ENCODE data around the gene SCN10A.

The SCN10A gene

DNA sequence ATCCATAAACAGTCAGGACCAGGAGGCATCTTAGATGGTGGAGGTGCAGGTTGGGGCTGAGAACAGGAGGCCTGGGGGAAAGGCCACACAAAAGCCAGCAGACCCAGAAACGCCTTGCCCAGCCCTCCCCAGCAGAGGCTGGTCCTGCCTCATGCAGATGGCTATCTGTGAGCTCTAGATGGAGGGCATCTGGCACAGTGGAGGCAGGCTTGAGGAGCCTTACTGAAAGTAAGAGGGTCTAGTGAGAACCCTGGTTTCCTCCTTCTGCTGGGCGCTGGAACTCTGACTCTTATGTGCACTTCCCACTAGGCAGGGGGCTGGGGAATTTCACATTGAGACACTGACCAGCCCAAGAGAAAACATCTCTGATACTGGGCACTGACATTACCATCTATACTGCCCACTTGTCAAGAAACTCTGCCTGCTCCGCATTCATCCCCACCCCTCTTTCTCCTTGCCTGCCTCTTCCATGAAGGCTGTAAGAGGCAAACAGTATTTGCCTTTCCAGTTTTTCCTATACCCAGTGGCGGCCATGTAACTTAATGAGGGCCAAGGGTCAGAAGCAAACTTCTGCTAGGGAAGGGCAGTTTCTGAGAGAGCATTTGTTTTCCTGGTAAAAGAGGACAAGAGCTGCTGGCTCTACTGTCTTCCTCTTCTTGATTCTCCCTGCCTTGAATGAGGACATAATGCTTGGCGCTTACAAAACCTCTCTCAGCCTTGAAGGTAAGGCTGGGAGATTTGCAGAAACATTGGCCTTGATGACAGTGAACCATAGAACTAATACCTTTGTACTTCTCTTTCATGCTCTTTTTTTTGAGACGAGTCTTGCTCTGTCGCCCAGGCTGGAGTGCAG is 162.1 kb downstream of the SCN10A start:
- H3K4me3 ChIP-seq (ENCODE audit: low read depth, low read length): no peak overlapping the region
- H3K36me3 ChIP-seq (ENCODE audit: control insufficient read depth, insufficient read depth, low read length): no peaks in the 10 kb centered on the region
- H3K9ac ChIP-seq (ENCODE audit: low read length): no peak overlapping the region
- no peak overlapping the region for H3K27ac ChIP-seq (ENCODE audit: low read depth, low read length)
- H3K9me3 ChIP-seq (ENCODE audit: control insufficient read depth, insufficient read depth, low read depth, low read length): no peaks in the 10 kb centered on the region
- H3K4me1 ChIP-seq (ENCODE audit: control insufficient read depth, insufficient read depth, low read length): peaks cover 16% of the 10 kb centered on the region
- H3K27me3 ChIP-seq (ENCODE audit: control insufficient read depth, insufficient read depth, low read length): peaks cover 37% of the 10 kb centered on the region

DNA sequence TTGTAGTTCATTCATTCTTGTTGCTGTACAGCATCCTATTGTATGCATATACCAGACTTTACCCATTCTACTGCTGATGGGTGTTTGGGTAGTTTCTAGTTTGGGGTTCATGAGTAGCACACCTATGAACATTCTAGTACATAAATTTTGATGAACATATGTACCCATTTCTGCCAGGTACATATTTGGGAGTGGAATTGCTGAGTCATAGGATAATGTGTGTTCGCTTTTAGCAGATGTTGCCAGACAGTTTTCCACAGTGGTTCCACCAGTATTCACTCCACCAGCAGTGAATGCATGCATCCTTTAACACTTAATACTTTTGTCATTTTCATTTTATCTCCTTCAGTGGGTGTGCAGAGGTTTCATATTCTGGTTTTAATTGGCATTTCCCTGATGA is 163.1 kb downstream of the SCN10A start:
- Histone ChIP-seq H3K27ac (ENCODE audit: low read depth, low read length) (no peak overlapping the region), H3K4me3 (ENCODE audit: low read depth, low read length) (no peak overlapping the region), H3K9me3 (ENCODE audit: control insufficient read depth, insufficient read depth, low read depth, low read length) (no peaks in the 10 kb centered on the region), H3K4me1 (ENCODE audit: control insufficient read depth, insufficient read depth, low read length) (peaks cover 9% of the 10 kb centered on the region), H3K9ac (ENCODE audit: low read length) (no peak overlapping the region), H3K27me3 (ENCODE audit: control insufficient read depth, insufficient read depth, low read length) (peaks cover 46% of the 10 kb centered on the region), H3K36me3 (ENCODE audit: control insufficient read depth, insufficient read depth, low read length) (no peaks in the 10 kb centered on the region)

DNA sequence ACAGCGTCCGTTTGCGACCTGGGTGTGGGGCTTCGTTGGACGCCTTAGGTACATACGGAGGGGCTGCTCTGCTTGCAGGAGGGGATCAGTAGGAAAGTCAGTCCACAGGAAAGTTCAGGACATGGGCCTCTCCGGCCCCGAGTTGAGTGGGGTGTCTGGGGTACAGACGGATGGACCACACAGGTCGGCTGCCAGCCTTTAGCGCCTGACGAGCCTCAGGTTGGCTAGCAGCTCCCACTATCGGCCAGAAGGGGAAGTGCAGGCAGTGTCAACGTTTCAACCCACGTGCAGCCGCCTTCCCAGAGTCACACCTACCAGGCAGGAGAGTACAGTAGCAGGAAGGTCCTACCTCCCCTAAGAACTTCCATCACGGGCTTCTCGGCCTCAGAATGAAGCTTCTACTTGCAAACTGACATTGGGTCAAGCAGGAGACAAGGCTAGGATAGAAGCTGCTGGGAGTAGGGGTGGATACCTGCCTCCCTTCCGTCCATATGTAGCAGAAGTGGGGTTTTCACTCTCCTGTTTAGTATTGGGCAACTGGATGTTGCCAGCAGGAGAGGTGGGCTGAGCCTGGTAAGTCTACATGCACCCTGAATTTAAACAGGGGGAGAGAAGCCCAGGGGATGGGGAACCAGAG is 164.7 kb downstream of the SCN10A start:
- H3K27me3 ChIP-seq (ENCODE audit: control insufficient read depth, insufficient read depth, low read length): peaks cover 59% of the 10 kb centered on the region
- no peak overlapping the region for H3K9ac ChIP-seq (ENCODE audit: low read length)
- H3K27ac ChIP-seq (ENCODE audit: low read depth, low read length): no peak overlapping the region
- H3K4me3 ChIP-seq (ENCODE audit: low read depth, low read length): peak overlapping the region; percentile 54
- H3K4me1 ChIP-seq (ENCODE audit: control insufficient read depth, insufficient read depth, low read length): peaks cover 7% of the 10 kb centered on the region
- H3K36me3 ChIP-seq (ENCODE audit: control insufficient read depth, insufficient read depth, low read length): no peaks in the 10 kb centered on the region
- no peaks in the 10 kb centered on the region for H3K9me3 ChIP-seq (ENCODE audit: control insufficient read depth, insufficient read depth, low read depth, low read length)

DNA sequence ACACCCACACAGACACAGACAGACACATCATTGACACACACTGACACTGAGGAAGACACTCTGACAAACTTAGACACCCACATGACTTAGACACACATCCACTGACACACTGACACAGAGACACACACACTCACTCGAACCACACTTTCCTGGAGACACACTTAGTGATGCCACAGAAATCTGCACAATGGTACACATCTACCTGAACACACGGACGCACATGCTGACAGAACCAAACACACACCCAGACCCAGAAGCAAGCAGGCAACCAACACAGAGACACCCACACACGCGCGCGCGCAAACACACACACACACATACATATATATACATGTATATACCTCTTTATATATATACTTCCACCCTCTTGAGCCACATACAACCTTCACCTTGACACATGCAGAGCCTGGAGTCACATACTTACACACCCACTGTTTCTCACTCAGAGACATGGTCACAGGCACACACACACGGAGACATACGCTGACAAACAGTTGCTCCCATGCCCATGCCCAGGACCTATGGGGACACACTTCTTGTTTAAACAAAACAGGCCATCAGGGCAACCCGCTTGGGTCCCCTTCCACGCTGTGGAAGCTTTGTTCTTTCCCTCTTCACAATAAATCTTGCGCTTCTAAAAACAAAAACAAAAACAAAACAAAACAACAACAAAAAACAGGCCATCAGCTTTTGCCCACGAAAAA is 165.6 kb downstream of the SCN10A start:
- peaks cover 59% of the 10 kb centered on the region for H3K27me3 ChIP-seq (ENCODE audit: control insufficient read depth, insufficient read depth, low read length)
- no peak overlapping the region for H3K9ac ChIP-seq (ENCODE audit: low read length)
- H3K9me3 ChIP-seq (ENCODE audit: control insufficient read depth, insufficient read depth, low read depth, low read length): no peaks in the 10 kb centered on the region
- no peaks in the 10 kb centered on the region for H3K36me3 ChIP-seq (ENCODE audit: control insufficient read depth, insufficient read depth, low read length)
- H3K4me3 ChIP-seq (ENCODE audit: low read depth, low read length): peak overlapping the region; percentile 63
- H3K27ac ChIP-seq (ENCODE audit: low read depth, low read length): no peak overlapping the region
- H3K4me1 ChIP-seq (ENCODE audit: control insufficient read depth, insufficient read depth, low read length): peaks cover 9% of the 10 kb centered on the region

DNA sequence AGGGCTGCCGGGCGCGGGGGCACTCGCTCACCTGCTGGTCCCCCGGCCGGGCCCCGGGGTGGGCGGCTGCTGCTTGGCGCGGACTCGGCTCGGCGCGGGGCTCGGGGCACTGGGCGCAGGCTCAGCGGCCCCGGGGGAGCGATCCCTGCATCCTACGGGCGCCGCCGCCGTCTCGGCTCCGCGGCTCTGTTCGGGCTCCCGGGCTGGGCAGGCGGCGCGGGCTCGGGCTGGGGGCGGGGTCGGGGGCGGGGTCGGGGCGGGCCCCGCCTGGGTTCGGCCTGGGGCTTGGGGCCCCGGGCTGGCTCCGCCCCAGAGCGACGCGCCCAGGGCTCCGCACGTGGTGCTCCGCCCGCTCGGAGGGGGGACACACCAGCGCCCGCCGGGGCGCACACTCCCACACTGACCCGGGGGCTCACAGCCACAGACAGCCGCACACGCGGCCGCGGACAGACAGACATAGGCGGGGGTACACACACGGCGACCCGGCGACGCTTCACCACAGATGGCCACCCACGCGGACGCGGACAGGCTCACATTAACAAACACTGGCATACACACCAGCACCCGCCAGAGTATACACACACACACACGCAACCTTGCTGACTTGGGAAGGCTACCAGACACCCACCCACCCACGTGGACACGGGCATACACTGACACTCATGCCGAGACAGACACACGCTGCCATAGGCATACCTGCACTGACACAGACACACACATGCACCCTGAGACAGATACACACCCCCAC is 166.3 kb downstream of the SCN10A start, which contains the start of gene SCN5A:
SCN5A (minus strand) TSS at position 188 of the 748 bp plus-strand sequence. CDS start 16,380 bp downstream, outside the sequence.
- peak within 1 kb of the TSS; percentile 84 for H3K4me3 ChIP-seq (ENCODE audit: low read depth, low read length)
- peaks cover 9% of the 10 kb centered on the region for H3K4me1 ChIP-seq (ENCODE audit: control insufficient read depth, insufficient read depth, low read length)
- peak within 1 kb of the TSS; percentile 57 for H3K9ac ChIP-seq (ENCODE audit: low read length)
- H3K36me3 ChIP-seq (ENCODE audit: control insufficient read depth, insufficient read depth, low read length): no peaks in the 10 kb centered on the region
- H3K27me3 ChIP-seq (ENCODE audit: control insufficient read depth, insufficient read depth, low read length): peaks cover 59% of the 10 kb centered on the region
- H3K9me3 ChIP-seq (ENCODE audit: control insufficient read depth, insufficient read depth, low read depth, low read length): no peaks in the 10 kb centered on the region
- no peak within 1 kb of the TSS for H3K27ac ChIP-seq (ENCODE audit: low read depth, low read length)

DNA sequence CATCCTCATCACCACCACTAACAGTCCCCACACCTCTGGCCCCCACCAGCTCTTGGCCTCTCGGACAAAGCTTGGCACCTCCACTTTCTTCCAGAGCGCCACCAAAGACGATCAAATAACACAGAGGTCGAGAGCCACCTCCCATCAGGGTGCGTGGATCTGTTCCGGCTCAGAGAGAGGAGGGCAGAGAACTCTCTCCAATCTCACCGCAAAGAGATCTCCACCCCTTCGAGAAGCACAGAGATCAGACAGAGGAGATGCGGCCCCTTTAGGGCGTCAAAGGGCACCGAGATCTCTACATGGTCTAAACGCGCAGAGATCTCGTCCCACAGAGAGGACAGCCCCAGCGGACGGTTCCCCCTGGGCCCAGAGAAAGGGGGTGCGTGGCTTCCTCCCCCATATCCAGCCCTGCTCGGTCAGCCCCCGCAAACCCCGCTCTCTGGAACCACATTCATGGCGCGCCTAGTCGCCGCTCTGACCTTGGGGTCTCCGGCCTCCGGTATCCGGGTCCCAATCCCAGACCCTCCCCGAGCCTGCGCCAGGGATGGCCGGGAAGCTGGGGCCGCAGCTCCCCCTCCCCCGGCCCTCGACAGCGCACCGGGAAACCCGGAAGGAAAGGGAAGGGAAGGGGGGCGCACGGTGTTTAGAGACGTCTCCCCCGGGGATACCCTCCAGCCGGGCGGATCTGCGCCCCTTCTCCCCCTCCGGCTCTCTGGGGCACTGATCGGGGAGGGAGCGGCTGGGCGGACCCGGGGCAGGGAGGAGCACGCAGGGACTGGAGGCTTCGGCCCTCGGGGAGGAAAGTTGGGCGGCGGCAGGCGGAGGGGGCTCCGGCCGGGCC is 167.1 kb downstream of the SCN10A start:
- peak overlapping the region; percentile 84 for H3K4me3 ChIP-seq (ENCODE audit: low read depth, low read length)
- no peaks in the 10 kb centered on the region for H3K36me3 ChIP-seq (ENCODE audit: control insufficient read depth, insufficient read depth, low read length)
- H3K4me1 ChIP-seq (ENCODE audit: control insufficient read depth, insufficient read depth, low read length): peaks cover 9% of the 10 kb centered on the region
- H3K27ac ChIP-seq (ENCODE audit: low read depth, low read length): no peak overlapping the region
- no peaks in the 10 kb centered on the region for H3K9me3 ChIP-seq (ENCODE audit: control insufficient read depth, insufficient read depth, low read depth, low read length)
- peak overlapping the region; percentile 57 for H3K9ac ChIP-seq (ENCODE audit: low read length)
- peaks cover 59% of the 10 kb centered on the region for H3K27me3 ChIP-seq (ENCODE audit: control insufficient read depth, insufficient read depth, low read length)

DNA sequence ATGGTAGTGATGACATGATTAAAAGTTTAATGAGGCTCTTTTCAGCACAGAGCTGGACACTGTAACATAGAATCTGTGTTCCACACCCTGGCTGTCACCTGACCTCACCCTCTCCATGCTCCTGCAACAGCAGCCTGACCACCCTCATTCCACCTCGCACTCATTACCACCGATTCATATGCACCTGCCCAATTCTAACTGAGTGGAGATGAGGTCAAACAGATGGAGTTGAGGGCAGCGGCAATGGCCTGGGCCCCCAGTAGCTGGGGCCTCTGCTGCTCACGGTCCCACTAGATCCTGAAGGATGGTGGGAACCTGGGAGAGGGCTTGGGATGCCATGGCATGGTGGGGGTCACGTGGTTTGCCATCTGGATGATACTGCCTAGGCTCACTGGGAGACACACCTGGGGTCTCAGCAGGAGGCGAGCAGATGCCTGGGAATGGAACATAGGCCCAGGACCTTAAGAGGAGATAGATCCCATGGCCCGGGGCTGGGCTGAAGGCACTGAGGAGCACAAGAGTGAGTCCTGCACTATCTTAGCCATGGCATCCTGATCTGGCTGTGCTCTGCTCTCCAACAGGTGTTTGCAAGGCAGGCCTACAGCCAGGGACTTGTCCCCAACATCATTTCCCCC is 167.9 kb downstream of the SCN10A start:
- no peaks in the 10 kb centered on the region for H3K9me3 ChIP-seq (ENCODE audit: control insufficient read depth, insufficient read depth, low read depth, low read length)
- no peak overlapping the region for H3K9ac ChIP-seq (ENCODE audit: low read length)
- peaks cover 9% of the 10 kb centered on the region for H3K4me1 ChIP-seq (ENCODE audit: control insufficient read depth, insufficient read depth, low read length)
- H3K27me3 ChIP-seq (ENCODE audit: control insufficient read depth, insufficient read depth, low read length): peaks cover 60% of the 10 kb centered on the region
- peak overlapping the region; percentile 84 for H3K4me3 ChIP-seq (ENCODE audit: low read depth, low read length)
- H3K36me3 ChIP-seq (ENCODE audit: control insufficient read depth, insufficient read depth, low read length): no peaks in the 10 kb centered on the region
- no peak overlapping the region for H3K27ac ChIP-seq (ENCODE audit: low read depth, low read length)

DNA sequence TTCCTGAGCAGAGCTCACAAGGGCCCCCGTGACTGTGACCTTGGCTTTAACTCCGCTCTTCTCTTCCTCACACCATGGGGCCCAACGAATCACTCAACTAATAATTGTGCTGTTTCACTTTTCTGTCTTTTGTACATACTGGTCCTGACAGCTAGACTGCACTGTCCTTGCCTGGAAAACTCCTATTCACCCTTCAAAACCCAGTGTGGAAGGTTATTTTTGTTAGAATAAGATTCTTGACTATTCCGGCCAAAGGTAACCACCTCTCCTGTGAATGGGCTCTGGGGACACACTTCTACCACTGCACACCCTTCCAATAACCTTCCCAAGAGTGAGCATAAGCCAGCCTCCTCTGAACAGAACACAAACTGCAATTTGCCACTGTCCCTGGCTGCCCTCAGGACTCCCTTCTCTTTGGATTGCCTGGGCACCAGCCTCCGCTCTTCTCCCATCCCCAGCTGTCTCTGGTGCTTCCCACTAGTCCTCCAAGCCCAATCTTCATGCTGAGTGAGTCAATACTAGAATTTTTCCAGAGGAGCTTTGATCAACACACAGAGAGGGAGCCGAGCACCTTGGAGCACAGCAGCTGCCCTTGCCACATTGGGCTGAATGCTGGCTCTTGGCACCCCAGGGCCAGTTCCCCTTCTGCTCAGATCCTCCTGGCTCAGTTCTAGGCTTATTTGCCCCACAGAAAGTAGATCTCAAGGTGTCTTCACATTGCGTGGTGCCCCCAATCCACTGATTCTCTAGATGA is 168.6 kb downstream of the SCN10A start:
- Histone ChIP-seq H3K27ac (ENCODE audit: low read depth, low read length) (no peak overlapping the region), H3K4me3 (ENCODE audit: low read depth, low read length) (no peak overlapping the region), H3K4me1 (ENCODE audit: control insufficient read depth, insufficient read depth, low read length) (peaks cover 9% of the 10 kb centered on the region), H3K27me3 (ENCODE audit: control insufficient read depth, insufficient read depth, low read length) (peaks cover 58% of the 10 kb centered on the region), H3K9me3 (ENCODE audit: control insufficient read depth, insufficient read depth, low read depth, low read length) (no peaks in the 10 kb centered on the region), H3K9ac (ENCODE audit: low read length) (no peak overlapping the region), H3K36me3 (ENCODE audit: control insufficient read depth, insufficient read depth, low read length) (no peaks in the 10 kb centered on the region)

Measured in HUES6 (cell line).